GM21723 (cell line): Measurements from ENCODE around the gene MEF2A.
"Not testable (repeated sequence)": the region's sequence is repeated elsewhere in the genome, so short reads cannot be mapped to it uniquely, and the experiment has no call there.

ENCODE experiments used
- ATAC-seq: cut with Tn5 transposase; IDR thresholded peaks from one replicate; pipeline ENCODE4 v1.9.1; 2021; ENCODE audit warnings: mild to moderate bottlenecking, moderate library complexity; ENCODE audit not compliant: unreplicated experiment

The MEF2A gene

DNA sequence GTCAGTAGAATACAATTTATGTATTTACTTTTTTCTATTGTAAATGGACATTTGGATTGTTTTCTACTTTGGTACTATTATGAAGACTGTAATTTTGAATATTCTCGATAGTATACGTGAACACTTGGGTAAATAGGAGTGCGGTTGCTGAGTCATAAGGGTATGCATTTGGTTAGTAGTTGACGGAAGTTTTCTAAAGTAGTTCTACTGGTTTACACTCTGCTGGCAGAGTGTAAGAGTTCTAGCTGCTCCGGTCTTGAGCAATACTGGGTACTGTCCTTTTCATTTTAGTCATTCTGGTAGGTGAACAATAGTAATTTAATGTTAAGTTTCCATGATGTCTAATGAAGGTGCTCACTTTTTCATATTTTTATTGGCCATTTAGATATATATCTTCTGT lies 70.0 kb downstream of the MEF2A start:
- ATAC-seq: peak; percentile 56

DNA sequence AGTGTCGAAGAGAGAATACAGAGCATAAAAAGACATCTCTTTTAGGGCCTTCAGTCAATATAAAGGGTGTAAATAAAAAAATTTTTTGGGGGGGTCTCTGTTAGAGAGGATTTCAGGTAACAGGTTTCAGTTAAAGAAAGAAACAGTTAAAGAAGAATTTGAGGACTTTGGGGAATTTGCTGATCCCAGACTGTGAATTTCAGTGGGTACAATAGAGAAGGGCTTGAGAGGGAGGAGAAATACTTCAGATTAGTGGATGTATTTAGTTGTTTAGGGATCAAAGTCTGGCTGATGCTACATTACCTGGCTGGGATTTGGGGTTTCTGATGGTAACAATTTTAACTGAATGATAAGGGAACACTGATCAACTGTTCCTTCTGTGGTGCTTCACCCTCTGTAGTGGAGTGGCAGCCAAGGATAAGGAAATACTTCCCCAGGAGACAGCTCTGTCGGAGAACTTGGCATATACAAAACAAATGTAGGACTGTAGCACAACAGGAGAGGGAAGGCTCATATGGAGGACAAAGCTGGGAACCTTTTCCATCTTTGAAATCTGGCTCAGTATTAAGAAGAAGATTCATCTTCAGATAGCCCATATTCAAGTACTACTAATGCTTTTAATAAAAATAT lies 79.2 kb downstream of the MEF2A start:
- ATAC-seq: no peak

DNA sequence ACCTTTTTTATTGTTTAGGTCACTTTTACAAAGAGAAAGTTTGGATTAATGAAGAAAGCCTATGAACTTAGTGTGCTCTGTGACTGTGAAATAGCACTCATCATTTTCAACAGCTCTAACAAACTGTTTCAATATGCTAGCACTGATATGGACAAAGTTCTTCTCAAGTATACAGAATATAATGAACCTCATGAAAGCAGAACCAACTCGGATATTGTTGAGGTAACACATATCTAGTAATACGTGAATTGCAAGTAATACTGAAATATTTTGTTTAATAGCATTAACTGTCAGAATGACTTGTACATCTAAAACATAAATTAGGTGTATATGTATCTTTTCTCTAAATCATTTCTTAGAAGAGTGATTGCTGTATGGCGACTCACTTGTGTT lies 79.8 kb downstream of the MEF2A start:
- ATAC-seq: no peak

DNA sequence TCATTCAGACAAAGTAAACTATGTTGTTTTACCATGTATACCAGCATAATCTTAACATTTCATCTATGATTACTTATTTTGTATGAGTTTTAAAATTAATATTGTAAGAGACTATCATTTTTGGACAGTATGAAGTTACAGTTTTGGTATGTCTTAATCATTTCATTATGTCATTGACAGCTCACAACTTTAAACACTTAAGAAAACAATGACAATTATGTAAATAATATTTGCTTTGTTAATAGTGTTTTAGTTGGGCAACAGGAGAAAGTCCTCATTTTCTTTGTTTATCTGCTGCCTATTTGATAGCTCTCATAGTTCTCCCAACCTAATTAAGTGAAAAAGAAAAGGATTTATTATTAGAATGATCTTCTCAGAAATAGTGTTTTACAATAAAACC lies 80.2 kb downstream of the MEF2A start:
- ATAC-seq: no peak

DNA sequence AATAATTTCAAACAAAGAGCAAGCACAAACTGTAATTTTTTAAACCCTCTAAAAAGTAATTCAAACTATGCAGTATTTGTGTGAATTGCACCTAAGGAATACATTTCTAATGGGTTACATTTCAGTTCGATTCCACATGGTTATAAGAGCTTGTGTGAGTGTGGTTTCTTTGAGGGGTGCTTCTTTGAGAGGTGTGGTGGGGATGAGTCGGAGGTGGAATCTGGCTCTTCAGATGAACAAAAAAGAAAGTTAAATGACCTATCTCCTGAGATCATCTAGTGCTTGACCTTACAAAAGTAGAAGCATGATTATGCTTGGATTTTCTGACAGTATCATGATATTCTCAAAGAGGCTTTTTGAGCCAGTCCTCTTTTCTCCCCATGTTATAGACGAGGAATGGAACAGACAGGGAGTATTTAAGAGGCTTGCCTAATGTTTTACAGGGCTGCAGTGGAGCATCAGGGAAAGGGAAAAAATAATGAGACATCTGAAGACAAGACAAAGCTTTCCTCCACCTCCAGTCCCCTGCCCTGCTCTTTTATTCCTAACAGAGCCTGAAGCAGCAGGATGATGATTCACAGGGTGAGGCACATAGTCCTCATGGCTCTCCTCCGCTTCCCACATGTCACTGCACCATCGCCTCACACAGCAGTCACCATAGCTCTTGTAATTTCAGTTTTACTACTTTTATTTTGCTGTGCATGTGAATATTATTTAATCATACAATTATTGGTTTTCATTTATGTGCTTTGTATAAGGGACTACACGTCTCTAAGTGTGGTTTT lies 85.4 kb downstream of the MEF2A start:
- no peak for ATAC-seq

GRCh38 chr15:99656205-99656604 lies 90.4 kb downstream of the MEF2A start:
- no peak for ATAC-seq

- no peak for ATAC-seq
Observed at GRCh38 chr15:99657996-99658395, 92.2 kb downstream of the MEF2A start.

DNA sequence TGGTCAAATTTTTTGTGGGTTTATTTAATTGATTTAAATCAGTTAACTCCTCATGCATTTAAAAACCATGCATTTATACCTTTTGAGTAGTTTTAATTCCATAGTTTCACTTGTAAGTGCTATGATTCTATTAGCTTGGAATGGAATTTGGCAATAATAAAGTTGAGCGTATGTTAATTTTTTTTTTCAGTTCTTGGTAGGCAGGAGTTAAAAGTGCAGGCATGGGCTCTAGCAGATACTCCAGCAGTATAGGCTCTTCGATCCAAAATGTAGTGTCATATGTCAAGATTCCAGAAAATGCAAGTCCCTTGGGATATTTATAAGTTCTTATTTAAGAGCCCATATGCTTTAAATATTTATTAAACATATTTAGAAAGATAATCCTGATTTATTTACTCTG lies 97.1 kb downstream of the MEF2A start:
- ATAC-seq: no peak

DNA sequence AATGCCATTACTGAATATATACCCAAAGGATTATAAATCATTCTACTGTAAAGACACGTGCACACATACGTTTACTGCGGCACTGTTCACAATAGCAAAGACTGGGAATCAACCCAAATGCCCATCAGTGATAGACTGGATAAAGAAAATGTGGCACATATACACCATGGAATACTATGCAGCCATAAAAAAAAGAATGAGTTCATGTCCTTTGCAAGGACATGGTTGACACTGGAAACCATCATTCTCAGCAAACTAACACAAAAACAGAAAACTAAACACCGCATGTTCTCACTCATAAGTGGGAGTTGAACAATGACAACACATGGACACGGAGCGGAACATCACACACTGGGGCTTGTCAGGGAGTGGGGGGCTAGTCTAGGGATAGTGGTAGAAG lies 100.3 kb downstream of the MEF2A start:
- ATAC-seq: not testable (repeated sequence)

DNA sequence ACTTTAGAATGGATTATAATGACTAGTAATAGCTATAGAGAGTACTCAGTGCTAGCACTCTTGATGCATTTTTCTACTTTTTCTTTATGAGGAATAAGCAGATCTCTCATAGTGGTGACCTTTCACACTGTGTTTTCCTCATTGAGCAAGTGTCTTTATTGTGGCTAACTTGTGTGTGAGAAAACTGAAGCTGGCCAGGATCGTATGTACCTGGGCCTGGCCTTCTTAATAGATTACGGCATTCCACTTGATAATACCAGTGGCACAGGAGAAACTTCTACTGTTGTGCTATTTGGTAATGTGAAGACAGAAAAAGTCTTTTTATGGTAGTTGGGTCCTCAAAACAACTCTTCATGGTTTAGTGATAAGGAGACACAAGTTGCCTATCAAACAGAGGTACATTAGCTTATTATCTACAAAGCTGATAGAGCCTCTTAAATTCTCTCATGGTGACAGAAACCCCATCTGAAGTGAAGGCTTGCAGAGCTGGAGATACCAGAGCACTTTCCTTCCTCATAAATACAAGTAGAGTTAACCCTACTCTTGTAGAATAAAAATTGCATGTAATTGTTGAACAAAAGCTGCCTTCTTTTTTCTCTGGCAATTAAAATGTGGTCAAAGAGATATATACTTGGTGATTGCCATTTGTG lies 102.9 kb downstream of the MEF2A start:
- no peak for ATAC-seq

- no peak for ATAC-seq
Observed at GRCh38 chr15:99669250-99669649, 103.5 kb downstream of the MEF2A start.

DNA sequence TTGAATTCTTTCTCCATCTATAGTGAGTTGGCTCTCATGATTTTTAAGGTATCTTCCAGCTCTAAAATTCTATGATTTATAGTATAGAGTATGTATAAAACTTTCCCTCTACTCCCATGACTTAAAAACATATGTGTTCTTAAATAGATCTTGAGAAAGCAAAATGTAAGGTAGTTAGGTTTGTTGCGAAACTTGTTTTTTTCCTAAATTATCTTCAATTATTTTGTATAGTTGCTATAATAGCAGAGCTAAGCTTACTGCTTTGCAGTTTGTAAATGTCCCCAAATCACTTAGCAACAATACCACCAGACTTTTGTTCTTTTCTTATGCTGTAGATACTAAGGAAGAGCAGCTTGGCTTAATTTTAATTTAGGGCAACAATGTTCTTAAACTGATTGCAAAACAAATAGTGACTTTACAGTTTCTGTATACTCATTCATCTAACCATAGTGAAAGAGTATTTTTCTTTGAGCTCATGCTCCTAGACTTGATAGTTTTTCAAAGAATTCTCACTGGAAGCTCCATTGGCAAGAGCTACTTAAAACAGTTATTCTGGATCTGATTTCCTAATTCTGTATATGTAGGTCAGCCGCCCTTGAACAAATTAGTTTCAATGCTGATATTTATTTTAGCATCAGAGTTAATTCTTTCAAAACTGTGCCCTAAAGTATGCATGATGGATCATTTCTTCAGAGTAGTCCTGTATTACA lies 106.3 kb downstream of the MEF2A start:
- no peak for ATAC-seq

DNA sequence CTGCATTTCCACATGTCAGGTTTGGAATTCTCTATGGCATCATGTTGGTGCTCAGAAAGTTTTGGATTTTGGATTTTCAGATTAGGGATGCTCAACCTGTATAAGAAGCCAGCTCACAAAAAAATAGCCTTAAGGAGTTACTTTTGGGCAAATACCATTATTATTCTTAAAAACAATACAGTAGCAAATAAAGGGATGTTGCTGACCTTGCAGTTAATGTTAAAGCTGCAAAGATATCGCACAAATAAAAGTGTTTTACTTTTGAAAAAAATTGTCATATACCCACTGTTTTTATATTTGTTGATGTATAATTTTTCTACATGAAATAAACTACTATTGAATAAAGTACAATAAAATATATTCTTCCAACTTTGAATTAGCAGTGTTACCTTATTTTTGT lies 107.3 kb downstream of the MEF2A start:
- ATAC-seq: no peak

DNA sequence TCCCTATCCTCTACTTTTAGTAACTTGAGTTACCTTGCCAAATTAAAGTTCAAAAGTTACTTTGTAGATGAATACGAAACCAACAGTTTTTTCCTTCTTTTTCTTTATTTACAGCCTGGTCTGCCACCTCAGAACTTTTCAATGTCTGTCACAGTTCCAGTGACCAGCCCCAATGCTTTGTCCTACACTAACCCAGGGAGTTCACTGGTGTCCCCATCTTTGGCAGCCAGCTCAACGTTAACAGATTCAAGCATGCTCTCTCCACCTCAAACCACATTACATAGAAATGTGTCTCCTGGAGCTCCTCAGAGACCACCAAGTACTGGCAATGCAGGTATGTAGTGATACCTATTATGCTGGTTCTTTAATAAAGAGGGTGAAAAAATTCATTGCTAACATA lies 108.5 kb downstream of the MEF2A start:
- ATAC-seq: no peak

DNA sequence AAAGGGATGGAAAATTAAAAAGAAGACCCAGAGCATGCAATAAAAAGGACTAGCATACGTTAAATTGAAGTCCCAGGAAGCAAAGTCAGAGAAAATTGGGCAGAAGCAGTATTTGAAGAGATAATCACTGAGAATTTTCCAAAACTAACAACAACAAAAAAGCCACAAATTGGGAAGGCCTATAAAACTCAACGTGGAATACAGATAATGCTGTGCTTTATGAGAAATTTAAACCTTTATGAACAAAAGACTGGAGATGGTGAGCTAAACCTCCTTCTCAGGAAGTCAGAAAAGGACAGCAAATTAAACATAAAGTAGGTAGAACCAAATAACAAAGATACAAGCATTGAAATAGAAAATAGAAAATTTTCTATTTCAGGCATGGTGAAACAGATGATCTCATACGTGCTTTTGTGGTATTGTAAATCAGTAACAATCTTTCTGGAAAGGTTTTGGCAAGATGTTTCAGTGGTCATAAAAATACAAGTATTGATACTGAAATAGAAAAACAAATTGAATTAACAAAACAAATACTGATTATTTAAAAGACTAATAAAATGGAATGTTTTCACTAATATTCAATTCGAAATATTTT lies 111.9 kb downstream of the MEF2A start:
- ATAC-seq: peak; percentile 80

DNA sequence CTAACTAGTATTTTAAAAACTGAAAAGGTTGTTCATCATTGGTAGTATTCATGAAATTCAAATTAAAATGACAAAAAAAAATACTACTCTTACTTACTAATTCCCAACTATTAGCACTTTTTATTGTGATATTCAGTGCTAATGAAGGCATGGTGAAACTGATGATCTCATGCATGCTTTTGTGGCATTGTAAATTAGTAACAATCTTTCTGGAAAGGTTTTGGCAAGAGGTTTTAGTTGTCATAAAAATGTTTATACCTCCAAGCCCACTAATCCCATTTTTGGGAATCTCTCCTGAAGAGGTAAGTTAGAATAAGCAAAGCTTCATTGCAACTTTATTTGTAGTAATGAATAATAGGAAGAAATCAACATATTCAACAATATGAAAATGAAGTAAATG lies 114.5 kb downstream of the MEF2A start:
- ATAC-seq: no peak

DNA sequence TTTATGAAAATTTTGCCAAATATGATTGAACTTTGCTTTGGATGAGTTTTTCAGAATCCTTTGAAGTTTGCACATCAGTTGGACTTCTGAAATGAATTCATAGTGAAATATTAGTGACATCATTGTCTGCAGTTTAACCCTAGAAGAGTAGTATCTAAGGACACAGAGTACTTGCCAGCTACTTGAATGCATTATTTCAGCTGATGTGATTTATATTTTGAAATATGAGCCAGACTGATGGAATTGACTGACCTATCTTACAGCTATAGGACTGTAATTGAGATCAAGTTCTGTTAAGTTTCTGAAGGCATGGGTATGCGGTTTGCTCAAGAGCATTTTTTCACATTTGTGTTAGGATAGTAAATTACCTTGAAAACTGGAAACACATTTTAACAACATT lies 116.2 kb downstream of the MEF2A start:
- ATAC-seq: no peak

DNA sequence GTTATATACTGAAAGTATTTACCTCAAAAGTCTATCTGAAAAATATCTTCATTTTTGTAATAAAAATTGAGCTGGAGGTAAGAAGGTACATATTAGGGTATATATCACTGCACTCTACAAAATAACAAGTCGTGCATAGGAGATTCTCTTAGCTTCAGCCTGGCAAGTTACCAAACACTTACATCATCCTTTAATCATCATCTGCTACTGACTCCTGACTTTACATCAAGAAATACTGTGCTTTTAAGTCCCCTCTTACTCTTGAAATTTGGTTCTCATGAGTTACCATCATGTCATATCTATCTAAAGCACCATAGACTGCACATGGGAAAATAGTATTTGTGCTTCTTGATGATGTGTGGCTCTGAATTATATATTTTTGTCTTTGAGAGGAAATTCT lies 116.7 kb downstream of the MEF2A start:
- no peak for ATAC-seq

GRCh38 chr15:99683000-99683670 lies 117.4 kb downstream of the MEF2A start:
- no peak for ATAC-seq

DNA sequence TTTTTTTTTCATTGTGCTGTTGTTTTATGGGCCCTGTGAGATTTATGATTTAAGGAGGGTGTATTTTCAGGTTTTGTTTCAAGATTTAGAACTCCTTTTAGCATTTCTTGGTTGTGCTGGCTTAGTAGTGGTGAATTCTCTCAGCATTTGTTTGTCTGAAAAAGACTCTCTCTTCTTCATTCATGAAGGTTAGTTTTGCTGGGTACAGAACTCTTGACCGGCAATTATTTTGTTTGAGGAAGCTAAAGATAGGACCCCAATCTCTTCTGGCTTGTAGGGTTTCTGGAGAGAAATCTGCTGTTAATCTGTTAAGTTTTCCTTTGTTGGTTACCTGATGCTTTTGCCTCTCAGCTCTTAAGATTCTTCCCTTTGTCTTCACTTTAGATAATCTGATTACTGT lies 120.5 kb downstream of the MEF2A start:
- ATAC-seq: no peak

DNA sequence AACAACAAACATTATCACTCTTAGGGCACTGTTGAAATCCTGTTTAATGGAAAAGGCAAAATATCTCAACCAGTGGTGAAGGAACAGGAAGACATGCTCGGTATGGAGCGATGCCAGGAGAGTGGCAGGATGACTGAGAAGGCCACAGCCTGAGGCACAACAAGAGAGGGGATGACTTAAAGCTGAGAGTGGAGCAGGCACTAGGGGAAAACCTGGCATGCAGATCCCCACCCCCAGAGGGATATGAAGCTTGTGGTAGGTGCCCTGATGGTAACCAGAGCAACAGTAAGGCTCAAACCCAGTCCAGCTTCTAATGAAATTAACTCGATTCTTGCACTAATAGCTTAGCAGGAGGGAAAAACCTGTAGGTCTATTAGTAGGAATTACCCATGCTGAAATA lies 127.0 kb downstream of the MEF2A start:
- no peak for ATAC-seq
